Activated CD4-positive, alpha-beta T cell treated with anti-CD3 and anti-CD28 coated beads, Interleukin-2, Interleukin-4, amounts not matched to agents 100 ng/mL and 50 ng/mL, durations not matched to agents 16 hours and 8 hours (primary cell): ENCODE data around the gene CRYBB3.

Experiments used
- DNase-seq: peaks from one replicate; pipeline ENCODE4 v3.0.0-alpha.2; 2020; ENCODE audit warnings: low spot score

CRYBB3 gene

GRCh38 chr22:25199731-25200520, at the start of gene CRYBB3:
CRYBB3 (plus strand) TSS chr22:25199858; CDS start chr22:25201397, 1,539 bp downstream.
- DNase-seq = no peak

- no peak for DNase-seq
Observed at GRCh38 chr22:25153961-25154666, 45.5 kb upstream of the CRYBB3 start.

GRCh38 chr22:25154667-25154999, 45.0 kb upstream of the CRYBB3 start:
- DNase-seq = no peak

GRCh38 chr22:25156736-25157135, 42.9 kb upstream of the CRYBB3 start:
- no peak for DNase-seq

GRCh38 chr22:25159028-25159427, 40.6 kb upstream of the CRYBB3 start:
- no peak for DNase-seq

GRCh38 chr22:25160120-25160996, 39.3 kb upstream of the CRYBB3 start:
- no peak for DNase-seq

GRCh38 chr22:25161017-25161915, 38.4 kb upstream of the CRYBB3 start:
- DNase-seq = no peak

GRCh38 chr22:25161916-25162530, 37.6 kb upstream of the CRYBB3 start:
- DNase-seq = no peak

- DNase-seq = no peak
Observed at GRCh38 chr22:25162561-25162960, 37.1 kb upstream of the CRYBB3 start.

- no peak for DNase-seq
Observed at GRCh38 chr22:25165785-25166184, 33.9 kb upstream of the CRYBB3 start.

GRCh38 chr22:25166266-25167040, 33.2 kb upstream of the CRYBB3 start:
- DNase-seq = no peak

- no peak for DNase-seq
Observed at GRCh38 chr22:25167082-25167481, 32.6 kb upstream of the CRYBB3 start.

GRCh38 chr22:25167834-25168601, 31.6 kb upstream of the CRYBB3 start:
- DNase-seq = no peak

GRCh38 chr22:25169278-25170031, 30.2 kb upstream of the CRYBB3 start:
- no peak for DNase-seq

GRCh38 chr22:25170426-25170980, 29.2 kb upstream of the CRYBB3 start:
- DNase-seq = no peak

- peak; percentile 22 for DNase-seq
Observed at GRCh38 chr22:25172153-25172552, 27.5 kb upstream of the CRYBB3 start.

- no peak for DNase-seq
Observed at GRCh38 chr22:25174156-25174887, 25.3 kb upstream of the CRYBB3 start.
